Ureter (tissue), 1 donor: ENCODE results near the gene VAV1. TPM values are rescaled to one million over a fixed set of nuclear protein-coding genes. Genes with fewer than 3 reads are reported as not detected.
"Not testable (repeated sequence)": the region's sequence is repeated elsewhere in the genome, so short reads cannot be mapped to it uniquely, and the experiment has no call there.

Experiments used
- DNase-seq: peaks from one replicate; pipeline ENCODE4 v3.0.0-alpha.2; 2020; ENCODE audit warnings: low spot score
- total RNA-seq: library from RNA; stranded (reverse); gene quantifications from one replicate; pipeline ENCODE4 v1.2.4, GENCODE V29; 2023
- donor health status: DM: yes; HTN: yes; CAD: no.

The VAV1 gene
- total RNA-seq, 1 donor from 2014 or later, result 12.1 TPM

- no peak for DNase-seq
Observed at GRCh38 chr19:6848986-6849385, 76.5 kb downstream of the VAV1 start.

- DNase-seq, result no peak
Observed at GRCh38 chr19:6849876-6850275, 77.4 kb downstream of the VAV1 start.

DNA sequence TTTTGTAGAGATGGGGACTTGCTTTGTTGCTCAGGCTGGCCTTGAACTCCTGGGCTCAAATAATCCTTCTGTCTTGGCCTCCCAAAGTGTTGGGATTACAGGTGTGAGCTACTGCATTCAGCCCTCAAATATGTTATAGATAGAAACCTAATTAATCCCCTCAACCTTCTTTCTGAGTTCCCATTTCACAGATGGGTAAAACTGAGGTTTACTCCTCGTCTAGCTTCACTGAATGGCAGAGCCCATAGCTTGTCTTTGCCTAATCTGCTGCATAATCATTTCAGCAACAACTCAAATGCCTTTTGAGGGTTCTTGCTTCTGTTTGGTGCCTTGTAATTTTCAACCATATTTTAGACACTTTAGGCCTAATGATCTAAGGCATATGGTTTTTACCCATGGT, 78.9 kb downstream of the VAV1 start:
- DNase-seq, result no peak

- no peak for DNase-seq
Observed at GRCh38 chr19:6852001-6852400, 79.5 kb downstream of the VAV1 start.

DNA sequence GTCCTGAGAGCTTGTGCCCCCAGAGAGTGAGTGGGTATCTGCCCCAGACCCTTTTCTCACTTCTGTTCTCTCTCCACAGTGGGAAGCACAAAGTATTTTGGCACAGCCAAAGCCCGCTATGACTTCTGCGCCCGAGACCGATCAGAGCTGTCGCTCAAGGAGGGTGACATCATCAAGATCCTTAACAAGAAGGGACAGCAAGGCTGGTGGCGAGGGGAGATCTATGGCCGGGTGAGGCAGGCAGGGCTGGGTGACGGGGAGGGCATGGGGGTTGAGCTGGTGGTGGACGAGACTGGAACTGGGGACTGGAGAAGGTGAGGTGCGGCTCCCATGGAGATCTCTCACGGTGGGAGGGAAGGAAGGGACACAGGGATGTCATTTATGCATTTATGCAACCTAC, 81.4 kb downstream of the VAV1 start:
- DNase-seq, result no peak

DNA sequence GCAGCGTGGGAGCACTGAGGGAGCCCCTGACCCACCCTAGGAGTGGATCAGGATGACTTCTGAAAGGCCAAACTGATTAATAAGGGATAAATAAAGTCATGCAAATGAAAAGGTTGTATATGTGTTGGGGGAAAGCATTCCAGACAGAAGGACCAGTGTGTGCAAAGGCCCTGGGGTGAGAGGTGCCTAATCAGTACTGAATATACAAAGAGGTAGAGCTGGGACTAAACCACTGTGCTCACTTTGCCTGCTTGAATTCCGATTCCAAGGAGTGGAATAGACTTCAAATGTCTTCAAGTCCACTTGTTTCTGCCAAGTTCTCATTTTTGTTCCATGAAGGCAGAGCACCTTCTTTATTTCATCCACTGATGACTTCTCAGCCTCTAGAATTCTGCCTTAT, 82.2 kb downstream of the VAV1 start:
- no peak for DNase-seq

- no peak for DNase-seq
Observed at GRCh38 chr19:6856749-6857372, 84.4 kb downstream of the VAV1 start.

DNA sequence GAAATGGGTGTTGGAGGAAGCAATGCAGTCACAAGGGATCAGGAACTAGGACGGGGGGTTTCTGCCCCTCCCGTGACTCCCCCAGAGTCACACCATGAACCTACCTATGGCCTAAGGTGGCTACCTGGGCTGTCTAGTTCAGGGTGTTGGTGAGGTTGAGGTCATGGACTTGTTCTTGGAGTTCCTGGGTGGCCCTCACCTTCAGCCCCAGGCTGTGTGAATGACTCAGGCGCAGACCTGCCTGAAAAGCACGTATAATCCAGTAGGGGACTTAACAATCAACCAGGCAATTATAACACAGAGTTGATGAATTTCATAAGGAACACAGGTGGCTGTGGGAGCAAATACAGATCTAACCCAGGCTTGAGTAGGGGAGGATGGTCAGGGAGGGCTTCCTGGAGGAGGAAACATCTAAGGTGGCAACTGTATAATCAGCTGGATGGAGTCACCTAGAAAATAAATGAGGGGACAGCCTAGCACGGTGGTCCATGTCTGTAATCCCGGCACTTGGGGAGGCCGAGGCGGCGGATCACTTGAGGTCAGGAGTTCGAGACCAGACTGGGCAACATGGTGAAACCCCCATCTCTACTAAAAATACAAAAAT, 89.3 kb downstream of the VAV1 start:
- no peak for DNase-seq

- peak; percentile 88 for DNase-seq
Observed at GRCh38 chr19:6862673-6863078, 90.2 kb downstream of the VAV1 start.

GRCh38 chr19:6864325-6864940, 91.9 kb downstream of the VAV1 start:
- DNase-seq, result no peak

- no peak for DNase-seq
Observed at GRCh38 chr19:6865849-6866248, 93.3 kb downstream of the VAV1 start.

- no peak for DNase-seq
Observed at GRCh38 chr19:6866741-6867151, 94.2 kb downstream of the VAV1 start.

GRCh38 chr19:6868351-6868750, 95.8 kb downstream of the VAV1 start:
- DNase-seq, result no peak

- DNase-seq, result not testable (repeated sequence)
Observed at GRCh38 chr19:6869151-6869882, 96.8 kb downstream of the VAV1 start.

- no peak for DNase-seq
Observed at GRCh38 chr19:6873708-6874431, 101.4 kb downstream of the VAV1 start.

DNA sequence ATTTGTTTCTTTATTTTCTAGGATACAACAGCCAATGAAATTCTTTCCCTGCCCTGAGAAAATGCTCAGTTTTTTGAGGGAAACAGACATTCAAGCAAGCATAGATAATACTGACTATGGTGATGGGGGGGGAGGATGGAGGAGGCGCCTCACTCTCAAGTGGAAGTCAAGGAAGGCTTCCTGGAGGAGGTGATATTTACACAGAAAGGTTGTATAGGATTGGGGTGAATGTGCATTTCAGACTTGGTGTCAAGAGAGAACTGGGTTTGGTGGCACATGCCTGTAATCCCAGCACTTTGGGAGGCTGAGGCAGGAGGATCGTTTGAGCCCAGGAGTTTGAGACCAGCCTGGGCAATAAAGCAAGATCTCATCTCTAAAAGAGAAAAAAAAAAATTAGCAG, 102.7 kb downstream of the VAV1 start:
- DNase-seq, result no peak

DNA sequence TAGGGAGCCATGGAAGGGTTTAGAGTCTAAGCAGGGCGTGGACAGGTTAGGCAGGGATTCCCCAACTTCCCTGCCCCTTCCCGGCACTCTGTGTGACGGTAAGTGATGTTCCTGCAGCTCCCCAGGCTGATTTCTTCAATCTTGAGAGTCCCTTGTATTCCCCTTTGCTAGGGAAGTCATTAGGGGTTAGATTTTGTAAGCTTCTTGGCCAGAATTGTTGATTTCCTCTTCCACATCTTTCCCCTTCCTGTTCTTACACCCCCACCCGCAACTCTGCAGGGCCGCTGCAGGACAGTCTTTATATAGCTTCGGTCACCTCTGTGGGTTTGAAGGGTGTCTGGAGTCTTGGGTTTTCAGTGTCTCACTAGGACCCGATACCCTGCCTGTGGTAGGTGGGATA, 104.2 kb downstream of the VAV1 start:
- DNase-seq, result no peak

GRCh38 chr19:6877766-6878165, 105.3 kb downstream of the VAV1 start:
- DNase-seq, result no peak

GRCh38 chr19:6886277-6886897, 113.9 kb downstream of the VAV1 start:
- no peak for DNase-seq

DNA sequence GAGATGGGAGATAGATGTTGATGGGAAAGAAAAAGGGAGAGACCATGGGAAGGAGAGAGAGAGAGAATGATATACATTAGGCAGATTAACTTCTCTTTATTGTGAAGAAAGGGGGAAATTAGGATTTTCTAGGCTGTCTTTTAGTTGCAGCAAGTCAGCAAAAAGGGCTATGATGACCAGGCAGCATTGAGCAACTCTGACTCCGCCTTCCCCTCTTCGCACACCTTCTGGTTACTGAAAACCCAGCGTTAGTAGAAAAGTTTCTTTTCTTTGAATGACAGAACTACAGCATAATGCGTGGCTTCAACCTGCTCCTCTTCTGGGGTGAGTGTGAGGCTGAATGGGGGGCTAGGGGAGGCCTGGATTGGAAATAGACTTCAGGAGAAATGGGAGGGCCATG, 114.8 kb downstream of the VAV1 start, which contains the start of gene ADGRE1:
ADGRE1 (plus strand) TSS at position 264 of the 400 bp plus-strand sequence; CDS start at position 294, 30 bp downstream.
- DNase-seq, result no peak

DNA sequence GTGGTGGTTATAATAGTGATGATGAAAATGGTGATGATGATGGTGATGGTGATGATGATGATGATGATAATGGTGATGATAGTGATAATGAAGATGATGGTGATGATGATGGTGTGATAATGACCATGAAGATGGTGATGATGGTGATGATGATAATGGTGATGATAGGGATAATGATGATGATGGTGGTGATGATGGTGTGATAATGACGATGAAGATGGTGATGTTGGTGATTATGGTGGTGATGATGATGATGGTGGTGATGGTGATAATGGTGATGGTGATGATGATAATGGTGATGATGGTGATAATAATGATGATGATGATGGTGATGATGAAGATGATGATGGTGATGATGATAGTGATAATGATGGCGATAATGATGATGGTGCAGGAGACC, 116.5 kb downstream of the VAV1 start:
- DNase-seq, result no peak
